Measurements from ENCODE around the gene CCDC73. TPM values are rescaled to one million over a fixed set of nuclear protein-coding genes. Genes with fewer than 3 reads are reported as not detected.
A peak's percentile ranks its signal among the peaks of the same experiment; 100 is the strongest.

The CCDC73 gene
- total RNA-seq, 1 experiment from 2014 or later: 0.04 TPM

GRCh38 chr11:32792111-32792947, 2.1 kb downstream of the CCDC73 start:
- ChIA-PET POLR2A (ENCODE audit: unreplicated experiment) (interaction anchor here (0.5 kb wide), 1 partner anchor 318 kb away, joined by 3 read pairs; no protein-coding TSS in a partner anchor), CTCF (interaction anchor here (0.6 to 1.2 kb wide), 6 partner anchors 32 to 469 kb away, joined by 4 to 7 read pairs (median 4); no protein-coding TSS in a partner anchor)
- Histone ChIP-seq H3K9me2 (replicated peaks; ENCODE audit: low read length) (no peaks in the 10 kb centered on the region), H3K9ac (ENCODE audit: low read length) (peak overlapping the region; percentile 48), H3K4me2 (ENCODE audit: low read length) (peak overlapping the region; percentile 96), H3K79me2 (ENCODE audit: low read length) (no peaks in the 10 kb centered on the region), H3F3A (ENCODE audit: low read length, unreplicated experiment) (peaks cover 3% of the 10 kb centered on the region), H3K27ac (ENCODE audit: low read length) (peak overlapping the region; percentile 89), H3K4me1 (ENCODE audit: insufficient read depth, low read length) (peaks cover 24% of the 10 kb centered on the region), H3K4me3 (ENCODE audit: low read length) (peak overlapping the region; percentile 62), H2AFZ (ENCODE audit: low read length) (peak overlapping the region; percentile 96; the same call in 1 of the 2 replicates), H3K36me3 (ENCODE audit: low read depth, low read length) (no peaks in the 10 kb centered on the region), H3K9me3 (ENCODE audit: low read length) (no peaks in the 10 kb centered on the region), H3K27me3 (ENCODE audit: low read length) (no peaks in the 10 kb centered on the region), H4K20me1 (ENCODE audit: low read length) (no peaks in the 10 kb centered on the region)
- no peak for TF ChIP-seq CTCF (conservative IDR thresholded peaks at IDR 0.05; ENCODE audit: low read depth, low read length)
- TF ChIP-seq EZH2 (IDR thresholded peaks at IDR 0.05; ENCODE audit: low read length, unreplicated experiment): no peak
- no peak for TF ChIP-seq EZH2phosphoT487 (IDR thresholded peaks at IDR 0.05; ENCODE audit: borderline replicate concordance, low read length)
- DNase-seq (peak; percentile 91), ATAC-seq (peak; percentile 95)
- intact Hi-C loops (cut with micrococcal nuclease): loop anchor here (1.0 to 5.0 kb wide), 5 partner anchors 32 to 469 kb away; no protein-coding TSS in a partner anchor
- no TSS peak for BruUV-seq (replicated peaks)

GRCh38 chr11:32790916-32791315, 3.5 kb downstream of the CCDC73 start:
- H3K36me3 ChIP-seq (ENCODE audit: low read depth, low read length): no peaks in the 10 kb centered on the region

More at GRCh38 chr11:32790916-32791315, 3.5 kb downstream of the CCDC73 start:
- no peak for ATAC-seq
- ChIA-PET POLR2A (ENCODE audit: unreplicated experiment) (no interaction called here), CTCF (interaction anchor here (0.5 kb wide), 1 partner anchor 11 kb away, joined by 3 read pairs; no protein-coding TSS in a partner anchor)
- Histone ChIP-seq H3K4me1 (ENCODE audit: insufficient read depth, low read length) (peaks cover 24% of the 10 kb centered on the region), H3K27ac (ENCODE audit: low read length) (peak overlapping the region; percentile 89), H3K9me2 (replicated peaks; ENCODE audit: low read length) (no peaks in the 10 kb centered on the region), H3K27me3 (ENCODE audit: low read length) (no peaks in the 10 kb centered on the region), H3K9ac (ENCODE audit: low read length) (peak overlapping the region; percentile 39; the same call in 1 of the 2 replicates), H3K79me2 (ENCODE audit: low read length) (no peaks in the 10 kb centered on the region), H3K4me3 (ENCODE audit: low read length) (no peak overlapping the region), H3F3A (ENCODE audit: low read length, unreplicated experiment) (peaks cover 3% of the 10 kb centered on the region), H3K4me2 (ENCODE audit: low read length) (peak overlapping the region; percentile 63), H4K20me1 (ENCODE audit: low read length) (no peaks in the 10 kb centered on the region), H3K9me3 (ENCODE audit: low read length) (no peaks in the 10 kb centered on the region), H2AFZ (ENCODE audit: low read length) (no peak overlapping the region)
- TF ChIP-seq EZH2 (IDR thresholded peaks at IDR 0.05; ENCODE audit: low read length, unreplicated experiment): no peak
- TF ChIP-seq EZH2phosphoT487 (IDR thresholded peaks at IDR 0.05; ENCODE audit: borderline replicate concordance, low read length): no peak
- no peak for TF ChIP-seq CTCF (conservative IDR thresholded peaks at IDR 0.05; ENCODE audit: low read depth, low read length)
- intact Hi-C loops (cut with micrococcal nuclease): loop anchor here (5.0 kb wide), 2 partner anchors 189 to 344 kb away; no protein-coding TSS in a partner anchor
- DNase-seq: peak; percentile 54
- BruUV-seq (replicated peaks): no TSS peak
